Heart left ventricle (tissue), 13 donors: ENCODE data around the gene ANK2.

Source experiments
- POLR2A ChIP-seq, 2 donors: fragments of 450-650 bp; IDR thresholded peaks; one replicate each; pipeline ENCODE4 v1.6.1; 2017; ENCODE audit warnings: antibody characterized with exemption in 2 of 2, mild to moderate bottlenecking in 2 of 2, moderate library complexity in 2 of 2
- TF ChIP-seq, protein P1 (sequence below), 12 donors: fragments of 200-600 bp; sonication (generic) in 4 of 12; IDR thresholded peaks; one replicate each; pipeline versions ENCODE4 v1.5.0 to v1.8.0; 2018 to 2022; ENCODE audit warnings: antibody characterized with exemption in 12 of 12, mild to moderate bottlenecking in 5 of 12
- donor health status: ischemic (EF 13 %, LVEDD 7.1; RV severe dilation, severe dysfunction).
- donor health status: DM: no; HTN: yes; CAD: no.
- donor health status: DM: no; HTN: no; CAD: no.
- donor health status: ischemic (EF 25% LVEDD 6.9; RV normal size, moderate dysfunction).
- donor health status: ischemic (EF 25% LVEDD 5.7; RV mildly dilated, moderate dysfunction).
- donor health status: ischemic (EF 35%, LVEDD 5.7; RV mildly dilated, moderate dysfunction).
- donor health status: nonischemic (EF 11% LVEDD 7.7; RV severe dilation, severe dysfunction).
- donor health status: DM: yes; HTN: yes; CAD: no.
- donor health status: PGD.
- donor health status: ischemic (EF 29% LVEDD 5.4; RV normal size, mild dysfunction).
- donor health status: nonischemic (EF 23%, LVEDD 6.1; RV moderate dilation, normal function).

DNA sequence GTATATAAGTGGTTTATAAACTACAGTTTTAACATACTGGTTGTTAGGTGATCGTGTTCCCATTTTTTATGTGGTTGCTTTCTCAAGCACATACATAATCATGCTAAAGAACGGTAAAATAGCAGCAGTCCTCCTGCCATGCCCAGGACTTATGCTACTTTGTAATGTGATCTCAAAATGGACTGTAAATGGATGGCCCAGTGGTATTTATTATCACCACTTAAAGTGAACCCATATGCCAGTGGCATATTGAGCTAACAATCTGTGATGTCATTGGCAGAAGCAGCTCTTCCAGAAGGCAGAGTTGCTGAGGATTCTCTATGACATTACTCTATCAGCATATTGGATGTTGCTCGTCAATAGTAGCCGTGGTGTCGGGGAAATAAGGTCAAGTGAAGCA, 28.6 kb downstream of the ANK2 start:
- TF ChIP-seq, protein P1, sequence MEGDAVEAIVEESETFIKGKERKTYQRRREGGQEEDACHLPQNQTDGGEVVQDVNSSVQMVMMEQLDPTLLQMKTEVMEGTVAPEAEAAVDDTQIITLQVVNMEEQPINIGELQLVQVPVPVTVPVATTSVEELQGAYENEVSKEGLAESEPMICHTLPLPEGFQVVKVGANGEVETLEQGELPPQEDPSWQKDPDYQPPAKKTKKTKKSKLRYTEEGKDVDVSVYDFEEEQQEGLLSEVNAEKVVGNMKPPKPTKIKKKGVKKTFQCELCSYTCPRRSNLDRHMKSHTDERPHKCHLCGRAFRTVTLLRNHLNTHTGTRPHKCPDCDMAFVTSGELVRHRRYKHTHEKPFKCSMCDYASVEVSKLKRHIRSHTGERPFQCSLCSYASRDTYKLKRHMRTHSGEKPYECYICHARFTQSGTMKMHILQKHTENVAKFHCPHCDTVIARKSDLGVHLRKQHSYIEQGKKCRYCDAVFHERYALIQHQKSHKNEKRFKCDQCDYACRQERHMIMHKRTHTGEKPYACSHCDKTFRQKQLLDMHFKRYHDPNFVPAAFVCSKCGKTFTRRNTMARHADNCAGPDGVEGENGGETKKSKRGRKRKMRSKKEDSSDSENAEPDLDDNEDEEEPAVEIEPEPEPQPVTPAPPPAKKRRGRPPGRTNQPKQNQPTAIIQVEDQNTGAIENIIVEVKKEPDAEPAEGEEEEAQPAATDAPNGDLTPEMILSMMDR (IDR thresholded peaks at IDR 0.05), result no peak
- TF ChIP-seq POLR2A (IDR thresholded peaks at IDR 0.05), result no peak
